Activated CD4-positive, CD25-positive, alpha-beta regulatory T cell (primary cell): Measurements from ENCODE around the gene RPL10.
A peak's percentile ranks its signal among the peaks of the same experiment; 100 is the strongest.
"Not testable (repeated sequence)": the region's sequence is repeated elsewhere in the genome, so short reads cannot be mapped to it uniquely, and the experiment has no call there.

ENCODE experiments used
- DNase-seq, 4 experiments: peaks; one replicate each; lab custom pipeline; 2025; lab: John Stamatoyannopoulos, UW

Gene RPL10

DNA sequence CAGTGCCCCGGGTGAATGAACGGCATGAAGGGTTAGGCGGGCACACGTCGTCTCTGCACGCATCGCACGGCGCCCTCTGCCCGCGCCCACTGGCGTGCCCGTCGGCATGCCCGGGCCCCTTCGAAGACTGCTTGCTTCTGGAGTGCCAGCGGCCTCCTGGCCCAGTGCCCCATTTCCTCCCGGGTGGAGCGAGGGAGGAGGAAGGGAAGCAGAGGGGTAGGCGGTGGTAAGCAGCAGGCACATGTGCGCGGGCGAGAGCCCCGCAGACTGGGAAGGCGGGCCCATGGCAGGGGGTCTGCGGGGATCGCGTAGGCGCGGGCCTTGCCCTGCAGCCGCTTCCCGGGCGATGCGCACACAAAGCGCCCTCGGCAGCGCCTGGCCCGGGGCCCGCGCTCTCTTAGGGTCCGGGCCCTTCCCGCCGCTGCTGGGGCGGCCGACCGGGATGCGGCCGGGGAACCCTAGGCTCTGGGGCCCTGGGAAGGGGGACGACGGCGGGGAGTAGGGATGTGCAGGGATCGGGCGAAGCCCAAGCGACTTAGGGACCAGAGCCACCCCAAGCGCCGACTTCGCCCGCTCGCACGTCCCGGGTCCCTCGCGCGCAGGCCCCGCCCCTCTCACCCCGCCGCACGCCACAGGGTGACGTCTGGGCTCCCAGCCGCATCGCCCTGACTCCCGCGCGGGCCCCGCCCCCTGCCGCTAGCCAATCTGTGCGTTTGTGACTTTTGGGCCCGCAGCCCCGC lies 19.9 kb upstream of the RPL10 start:
- DNase-seq, result no peak

DNA sequence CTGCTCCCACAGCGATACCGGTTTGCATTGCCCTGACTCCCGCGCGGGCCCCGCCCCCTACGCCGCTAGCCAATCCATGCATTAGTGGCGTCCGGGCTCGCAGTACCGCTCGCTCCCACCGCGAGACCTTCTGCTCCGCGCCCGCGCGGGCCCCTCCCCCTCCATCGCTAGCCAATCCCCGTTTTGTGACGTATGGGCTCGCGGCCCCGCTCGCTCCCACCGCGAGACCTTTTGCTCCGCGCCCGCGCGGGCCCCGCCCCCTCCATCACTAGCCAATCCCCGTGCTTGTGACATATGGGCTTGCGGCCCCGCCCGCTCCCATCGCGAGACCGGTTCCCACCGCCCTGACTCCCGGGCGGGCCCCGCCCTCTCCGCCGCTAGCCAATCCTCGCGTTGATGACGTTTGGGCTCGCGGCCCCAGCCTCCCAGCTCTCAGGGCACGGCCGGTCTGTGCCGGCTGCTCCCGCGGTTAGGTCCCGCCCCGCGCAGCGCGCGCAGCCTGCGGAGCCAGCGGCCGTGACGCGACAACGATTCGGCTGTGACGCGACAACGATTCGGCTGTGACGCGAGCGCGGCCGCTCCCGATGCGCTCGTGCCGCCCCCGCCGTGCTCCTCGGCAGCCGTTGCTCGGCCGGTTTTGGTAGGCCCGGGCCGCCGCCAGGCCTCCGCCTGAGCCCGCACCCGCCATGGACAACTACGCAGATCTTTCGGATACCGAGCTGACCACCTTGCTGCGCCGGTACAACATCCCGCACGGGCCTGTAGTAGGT lies 19.2 kb upstream of the RPL10 start, which contains the start of gene EMD:
EMD (plus strand) TSS at position 497 of the 770 bp plus-strand sequence; CDS start at position 687, 190 bp downstream.
- peak; percentile 98 to 100 (median 100) for DNase-seq

DNA sequence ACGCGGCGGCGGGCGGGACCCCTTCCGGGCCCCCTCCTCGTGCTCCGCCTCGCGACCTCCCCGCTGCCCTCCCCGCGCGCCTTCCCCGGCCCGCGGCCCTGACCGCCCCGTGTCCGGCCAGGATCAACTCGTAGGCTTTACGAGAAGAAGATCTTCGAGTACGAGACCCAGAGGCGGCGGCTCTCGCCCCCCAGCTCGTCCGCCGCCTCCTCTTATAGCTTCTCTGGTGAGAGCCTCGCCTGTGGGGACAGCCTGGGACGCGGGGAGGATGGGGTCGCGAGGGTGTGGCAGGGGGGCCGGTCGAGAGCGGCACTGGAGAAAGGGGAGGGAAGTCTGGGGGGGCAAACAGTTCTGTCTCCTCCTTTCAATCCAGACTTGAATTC lies 18.6 kb upstream of the RPL10 start:
- no peak for DNase-seq

DNA sequence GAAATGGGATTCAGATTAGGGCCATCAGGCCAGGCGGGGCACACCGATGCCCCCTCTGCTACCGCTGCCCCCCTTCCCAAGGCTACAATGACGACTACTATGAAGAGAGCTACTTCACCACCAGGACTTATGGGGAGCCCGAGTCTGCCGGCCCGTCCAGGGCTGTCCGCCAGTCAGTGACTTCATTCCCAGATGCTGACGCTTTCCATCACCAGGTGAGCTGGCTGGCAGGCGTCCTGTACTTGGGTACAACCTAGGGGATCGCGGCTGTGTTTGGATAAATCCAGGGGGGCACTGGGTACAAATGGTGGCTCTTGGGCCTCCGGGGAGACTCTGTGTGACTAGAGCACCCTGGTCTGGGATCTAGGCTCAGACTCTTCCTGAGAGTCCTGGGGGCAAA lies 18.0 kb upstream of the RPL10 start:
- DNase-seq, result no peak

DNA sequence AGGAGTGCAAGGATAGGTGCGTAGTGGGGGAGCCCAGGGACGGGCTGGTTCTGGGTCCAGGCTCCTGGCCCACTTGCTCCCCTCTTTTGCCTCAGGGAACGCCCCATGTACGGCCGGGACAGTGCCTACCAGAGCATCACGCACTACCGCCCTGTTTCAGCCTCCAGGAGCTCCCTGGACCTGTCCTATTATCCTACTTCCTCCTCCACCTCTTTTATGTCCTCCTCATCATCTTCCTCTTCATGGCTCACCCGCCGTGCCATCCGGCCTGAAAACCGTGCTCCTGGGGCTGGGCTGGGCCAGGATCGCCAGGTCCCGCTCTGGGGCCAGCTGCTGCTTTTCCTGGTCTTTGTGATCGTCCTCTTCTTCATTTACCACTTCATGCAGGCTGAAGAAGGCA lies 17.4 kb upstream of the RPL10 start:
- no peak for DNase-seq

DNA sequence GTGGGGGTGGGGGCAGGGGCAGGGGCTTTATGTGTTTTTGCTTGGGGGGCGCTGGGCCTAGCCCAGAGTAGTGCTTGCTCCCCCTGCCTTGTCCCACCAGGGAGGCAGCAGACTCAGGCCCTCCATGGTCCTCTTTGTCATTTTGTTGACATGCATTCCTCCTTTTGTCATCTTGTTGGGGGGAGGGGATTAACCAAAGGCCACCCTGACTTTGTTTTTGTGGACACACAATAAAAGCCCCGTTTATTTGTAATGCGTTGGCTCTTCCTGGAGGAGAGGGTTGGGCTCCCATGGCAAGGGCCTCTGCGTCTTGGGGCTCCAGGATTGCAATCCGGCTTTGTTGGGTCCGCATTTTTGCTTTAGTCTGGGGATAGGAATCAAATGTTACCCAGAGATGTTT lies 16.9 kb upstream of the RPL10 start:
- no peak for DNase-seq

DNA sequence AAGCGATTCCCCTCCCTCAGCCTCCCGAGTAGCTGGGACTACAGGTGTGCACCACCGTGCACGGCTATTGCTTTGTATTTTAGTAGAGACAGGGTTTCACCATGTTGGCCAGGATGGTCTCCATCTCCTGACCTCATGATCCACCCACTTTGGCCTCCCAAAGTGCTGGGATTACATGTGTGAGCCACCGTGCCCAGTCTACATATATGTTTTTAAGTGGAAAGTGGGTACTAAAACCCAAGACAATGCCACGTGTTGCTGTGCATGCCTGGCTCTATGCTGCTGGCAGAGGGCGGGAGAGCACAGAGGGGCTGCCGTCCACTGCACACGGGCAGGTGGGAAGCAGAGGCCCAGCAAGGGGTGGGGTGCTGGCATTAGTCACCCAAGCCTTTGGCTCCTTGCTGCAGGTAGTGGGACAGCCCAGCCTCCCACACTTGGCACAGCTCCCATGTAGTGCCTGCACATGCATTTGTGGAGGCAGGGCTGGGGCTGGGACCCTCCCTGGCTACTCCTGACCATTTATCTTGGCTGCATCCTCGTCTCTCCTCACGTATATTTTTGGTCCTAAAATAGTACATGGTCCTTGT lies 15.6 kb upstream of the RPL10 start:
- DNase-seq, result no peak

DNA sequence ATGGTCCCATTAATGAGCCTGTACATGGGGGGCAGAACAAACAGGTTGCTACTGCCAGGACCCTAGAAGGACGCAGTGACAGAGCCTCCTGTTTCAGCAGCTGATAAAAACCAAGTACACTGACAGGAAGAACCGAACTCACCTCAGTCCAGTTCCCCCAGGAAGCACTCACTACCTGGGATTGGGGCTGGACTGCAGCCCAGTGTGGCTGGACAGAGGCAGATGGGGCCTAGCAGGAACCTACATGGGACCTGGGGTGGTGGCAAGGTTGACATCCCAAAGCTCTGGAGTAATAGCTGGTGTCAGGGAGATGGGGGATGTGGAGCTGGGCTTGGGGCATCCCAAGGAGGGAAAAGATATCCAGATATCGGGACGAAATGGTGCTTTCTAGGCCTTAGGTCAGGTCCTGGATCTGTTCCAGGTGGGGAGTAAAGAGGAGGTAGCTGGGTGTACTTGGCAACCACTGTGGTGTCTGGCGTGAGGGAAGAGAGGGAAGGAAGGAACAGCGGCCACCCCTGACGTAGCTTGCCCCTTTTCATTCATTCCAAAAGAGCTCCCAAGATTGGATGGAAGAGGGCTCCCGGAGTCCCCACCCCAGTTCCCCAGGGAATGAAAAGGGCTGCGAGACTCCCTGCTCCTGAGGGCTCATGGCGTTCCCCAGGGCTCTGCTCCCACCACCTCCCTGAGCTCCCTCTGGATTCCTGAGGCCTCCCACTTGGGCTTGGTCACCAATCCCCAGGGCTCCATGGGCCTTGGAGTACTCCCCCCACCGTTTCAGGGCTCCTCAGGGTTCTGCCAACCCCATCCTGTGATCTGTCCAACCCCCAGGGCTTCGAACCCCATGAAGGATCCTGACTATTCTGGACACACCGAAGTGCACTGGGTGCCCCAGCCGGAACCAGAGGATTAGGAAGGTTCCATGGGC lies 14.6 kb upstream of the RPL10 start:
- no peak for DNase-seq

DNA sequence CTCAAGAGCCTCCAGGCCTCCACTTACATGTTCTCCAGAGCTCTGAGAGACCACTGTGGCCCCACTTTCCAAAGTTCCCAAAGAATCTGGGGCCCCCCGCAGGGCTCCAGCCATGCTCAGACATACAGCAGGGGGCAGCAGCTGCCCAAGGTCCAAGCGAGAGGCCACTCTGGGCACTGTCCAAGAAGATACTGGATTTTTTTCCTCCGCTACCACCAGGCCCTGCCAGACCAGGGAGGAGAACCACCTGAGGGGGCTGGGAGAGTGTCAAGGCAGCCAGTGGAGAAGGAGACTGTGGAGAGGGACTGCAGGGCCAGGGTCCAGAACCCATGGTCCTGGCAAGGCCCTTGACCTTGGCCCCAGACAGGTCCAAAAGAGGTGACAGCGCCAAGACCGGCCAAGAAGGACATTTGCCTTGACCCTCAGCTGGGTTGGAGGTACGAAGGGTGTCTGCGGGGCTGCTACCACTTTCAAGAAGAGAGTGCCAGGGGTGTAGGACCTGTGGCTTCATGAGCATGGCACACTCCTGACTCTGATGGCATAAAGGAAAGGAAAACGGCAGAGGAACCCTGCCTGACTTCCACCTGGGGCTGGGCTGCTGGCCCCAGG lies 13.8 kb upstream of the RPL10 start:
- DNase-seq, result no peak

DNA sequence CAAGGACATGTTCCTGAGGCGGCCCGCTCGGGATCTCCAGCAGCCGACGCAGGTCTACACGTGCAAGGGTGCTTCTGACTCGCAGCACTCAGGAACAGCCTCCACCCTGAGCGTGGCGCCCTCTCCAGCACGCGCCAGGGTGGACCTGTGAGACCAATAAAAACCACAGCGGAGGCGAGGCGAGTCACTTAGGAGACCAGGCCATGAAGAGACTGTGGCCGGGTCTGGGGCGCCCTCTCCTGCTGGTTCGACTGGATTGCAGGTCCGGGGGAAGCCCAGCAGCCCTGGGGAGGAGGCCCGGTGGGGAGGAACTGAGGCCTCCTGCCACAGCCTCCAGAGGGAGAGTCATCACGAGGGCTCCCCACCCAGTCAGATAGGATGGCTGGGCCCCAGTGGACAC lies 10.1 kb upstream of the RPL10 start:
- DNase-seq, result not testable (repeated sequence)

DNA sequence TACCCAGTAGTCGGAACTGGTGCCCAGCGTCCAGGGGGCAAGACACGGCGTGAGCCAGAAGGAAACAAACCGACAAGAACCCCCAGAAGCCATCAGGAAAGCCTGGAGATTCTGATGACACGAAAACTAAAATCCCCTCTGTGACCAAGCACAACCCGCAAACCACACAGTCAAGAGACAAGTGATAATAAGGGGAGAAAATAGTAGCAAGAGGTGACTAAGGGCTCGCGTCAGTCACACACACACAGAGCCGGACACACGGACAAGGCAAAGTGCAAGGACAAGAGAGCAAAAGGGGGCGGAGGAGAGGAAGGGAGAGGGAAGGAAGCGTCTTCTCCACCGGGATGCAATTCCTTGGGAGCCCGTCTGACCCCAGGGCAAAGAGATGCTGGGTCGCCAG lies 9.5 kb upstream of the RPL10 start:
- DNase-seq, result not testable (repeated sequence)

DNA sequence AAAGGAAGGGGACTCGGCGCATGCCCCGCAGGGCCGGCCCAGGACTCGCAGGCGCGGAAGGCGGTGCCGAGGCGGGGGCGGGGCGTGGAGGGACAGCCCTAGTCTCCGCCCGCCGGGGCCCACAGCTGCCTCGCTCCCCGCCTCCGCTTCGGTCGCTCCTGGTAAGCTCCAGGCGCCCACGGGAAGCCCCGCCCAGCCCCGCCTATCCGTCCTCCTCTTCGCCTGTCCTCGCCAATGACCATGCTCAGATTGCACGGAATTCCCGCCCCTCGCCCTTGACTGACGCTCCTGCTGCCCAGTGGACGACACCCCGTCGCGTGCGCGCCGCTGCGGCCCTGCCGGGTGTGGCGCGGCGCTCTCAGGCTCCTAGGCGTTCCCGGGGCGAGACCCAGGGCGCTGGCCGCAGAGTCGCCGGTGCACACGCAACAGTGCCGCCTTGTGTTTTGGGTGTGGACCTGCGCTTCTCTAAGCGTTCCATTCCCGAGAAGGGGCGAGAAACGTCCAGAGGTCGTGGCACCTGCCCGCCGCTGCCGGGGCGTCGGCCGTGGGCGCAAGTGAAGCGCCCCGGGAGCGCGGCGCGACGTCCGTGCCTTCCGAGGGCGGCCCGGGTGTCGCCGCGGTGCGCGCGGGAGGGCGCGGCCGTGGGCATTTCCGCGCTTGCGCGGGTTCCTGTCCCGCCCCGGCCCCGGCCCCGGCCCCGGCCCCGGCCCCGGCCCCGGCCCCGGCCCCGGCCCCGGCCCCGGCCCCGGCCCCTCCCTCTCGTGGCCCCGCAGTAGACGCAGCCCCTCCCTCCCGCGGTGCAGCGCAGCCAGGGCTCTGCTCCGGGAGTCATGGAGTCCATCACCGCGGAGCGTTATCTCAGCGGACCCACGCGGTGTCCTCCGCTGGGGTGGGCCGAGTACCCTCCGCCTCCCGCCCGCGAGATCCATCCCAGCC lies 8.1 kb upstream of the RPL10 start:
- not testable (repeated sequence) for DNase-seq

DNA sequence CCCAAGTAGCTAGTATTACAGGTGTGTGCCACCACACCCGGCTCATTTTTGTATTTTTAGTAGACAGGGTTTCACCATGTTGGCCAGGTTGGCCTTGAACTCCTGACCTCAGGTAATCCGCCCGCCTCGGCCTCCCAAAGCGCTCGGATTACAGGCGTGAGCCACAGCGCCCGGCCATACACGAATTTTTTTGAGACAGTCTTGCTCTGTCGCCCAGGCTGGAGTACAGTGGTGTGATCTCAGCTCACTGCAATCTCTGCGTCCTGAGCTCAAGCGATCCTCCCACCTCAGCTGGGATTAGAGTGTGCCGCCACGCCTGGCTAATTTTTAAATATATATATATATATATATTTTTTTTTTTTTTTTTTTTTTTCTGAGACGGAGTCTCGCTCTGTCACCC lies 1.8 kb upstream of the RPL10 start:
- not testable (repeated sequence) for DNase-seq

DNA sequence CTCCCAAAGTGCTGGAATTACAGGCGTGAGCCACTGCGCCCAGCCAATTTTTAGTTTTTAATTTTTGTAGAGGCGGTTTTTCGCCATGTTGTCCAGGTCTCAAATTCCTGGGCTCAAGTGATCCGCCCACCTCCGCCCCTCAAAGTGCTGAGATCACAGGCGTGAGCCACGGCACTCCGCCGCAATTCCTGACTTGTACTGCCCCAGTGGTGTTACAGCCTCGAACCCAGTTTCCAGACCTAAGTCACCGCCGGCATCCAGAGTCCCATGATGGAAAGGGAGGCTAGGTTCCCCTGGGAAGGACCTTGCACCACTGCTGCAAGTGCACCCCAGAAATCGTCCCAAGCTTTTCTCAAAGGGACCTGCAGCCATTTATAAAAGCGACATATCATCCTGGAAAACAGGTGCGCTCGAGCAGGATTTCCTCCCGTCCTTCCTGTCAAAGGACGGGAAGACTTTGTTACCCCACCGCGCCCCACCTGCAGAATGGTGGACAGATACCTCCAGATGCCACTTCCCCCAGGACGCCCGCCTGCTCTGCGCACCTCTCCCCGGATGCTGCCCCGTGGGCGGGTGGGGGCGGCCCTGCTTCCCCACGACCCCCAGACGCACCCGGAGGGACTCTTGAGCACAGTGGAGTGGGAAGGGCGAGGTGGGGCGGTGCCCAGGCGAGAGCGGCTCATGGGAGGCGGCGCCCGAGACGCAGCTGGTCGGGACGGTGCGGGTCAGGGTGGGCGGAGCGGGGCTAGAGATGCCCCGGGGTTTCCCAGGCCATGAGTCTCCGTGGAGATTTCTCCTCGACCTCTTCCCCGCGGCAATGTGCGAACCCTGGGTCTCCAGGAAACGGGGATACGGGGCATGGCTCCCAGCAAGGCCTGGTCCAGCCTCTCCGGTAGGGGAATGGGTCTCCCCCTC lies 947 bp upstream of the RPL10 start:
- peak in 3 of 4 experiments; percentile 19 to 50 (median 45) for DNase-seq

DNA sequence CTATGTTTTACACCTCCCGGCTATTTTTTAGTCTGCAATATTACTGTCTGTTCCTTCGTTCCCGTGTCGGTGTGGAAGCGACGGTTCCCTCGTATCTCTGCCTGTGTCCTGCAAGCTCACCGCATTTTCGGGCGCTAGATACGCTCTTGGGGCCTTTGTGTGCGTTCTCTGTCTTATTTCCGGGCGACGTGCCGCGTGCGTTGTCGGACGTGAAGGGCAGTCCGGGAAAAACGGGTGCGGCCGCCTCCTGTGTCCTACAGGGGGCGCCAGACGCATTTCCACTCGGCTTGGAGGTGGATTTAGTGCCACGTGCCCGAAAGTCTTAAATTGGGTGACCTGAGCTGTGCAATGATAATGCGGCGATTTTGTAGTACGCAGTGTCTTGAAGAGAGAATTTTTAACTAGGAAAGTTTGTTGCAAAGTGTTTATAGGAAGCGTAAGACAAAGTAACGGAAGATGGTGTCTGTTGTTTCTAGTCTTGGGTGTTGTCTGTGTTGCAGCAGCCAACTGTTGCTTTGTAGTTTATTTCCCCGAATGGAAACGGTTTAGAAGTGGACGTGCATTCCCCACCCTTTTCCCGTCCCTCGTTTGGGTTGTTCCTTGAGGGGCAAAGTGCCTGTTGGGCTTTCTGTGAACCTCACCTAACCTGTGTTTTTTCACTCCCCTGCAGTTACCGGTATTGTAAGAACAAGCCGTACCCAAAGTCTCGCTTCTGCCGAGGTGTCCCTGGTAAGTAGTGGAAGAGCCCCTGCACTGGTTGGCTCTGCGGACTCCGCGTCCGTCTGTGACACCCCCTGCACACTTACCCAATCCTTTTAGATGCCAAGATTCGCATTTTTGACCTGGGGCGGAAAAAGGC lies 720 bp downstream of the RPL10 start:
- DNase-seq, result peak; percentile 68 to 69 (median 69)

DNA sequence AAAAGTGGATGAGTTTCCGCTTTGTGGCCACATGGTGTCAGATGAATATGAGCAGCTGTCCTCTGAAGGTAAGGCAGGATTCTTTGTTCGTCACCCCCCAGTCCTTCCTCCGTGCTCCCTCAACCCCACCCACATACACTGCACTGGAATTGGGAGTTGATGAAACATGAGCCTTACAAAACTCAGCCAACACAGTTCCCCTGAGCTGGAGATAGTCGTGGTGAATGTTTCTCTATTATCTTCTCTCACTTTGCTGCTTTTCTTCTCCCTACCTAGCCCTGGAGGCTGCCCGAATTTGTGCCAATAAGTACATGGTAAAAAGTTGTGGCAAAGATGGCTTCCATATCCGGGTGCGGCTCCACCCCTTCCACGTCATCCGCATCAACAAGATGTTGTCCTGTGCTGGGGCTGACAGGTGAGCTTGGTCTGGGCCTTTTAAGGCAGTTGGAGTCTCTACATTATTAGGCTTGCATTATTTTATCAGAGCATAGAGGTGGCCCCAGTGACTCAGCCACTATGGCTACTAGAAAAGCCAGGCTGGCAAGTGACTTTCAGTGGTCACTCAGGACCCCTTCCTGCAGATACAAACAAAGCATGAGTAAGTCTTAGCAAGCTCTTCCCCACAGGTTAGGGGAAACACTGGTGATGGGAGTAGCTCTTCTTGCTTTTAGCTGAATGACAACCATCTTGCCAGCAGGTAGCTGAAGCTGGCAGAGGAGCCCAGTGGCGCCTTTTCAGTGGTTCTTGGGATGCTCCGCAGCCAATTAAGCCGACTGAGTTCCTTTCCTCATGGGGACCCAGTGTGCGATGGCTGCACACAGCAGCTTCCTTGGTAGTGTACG lies 1.6 kb downstream of the RPL10 start:
- DNase-seq, result peak in 1 of 4 experiments; percentile 15

DNA sequence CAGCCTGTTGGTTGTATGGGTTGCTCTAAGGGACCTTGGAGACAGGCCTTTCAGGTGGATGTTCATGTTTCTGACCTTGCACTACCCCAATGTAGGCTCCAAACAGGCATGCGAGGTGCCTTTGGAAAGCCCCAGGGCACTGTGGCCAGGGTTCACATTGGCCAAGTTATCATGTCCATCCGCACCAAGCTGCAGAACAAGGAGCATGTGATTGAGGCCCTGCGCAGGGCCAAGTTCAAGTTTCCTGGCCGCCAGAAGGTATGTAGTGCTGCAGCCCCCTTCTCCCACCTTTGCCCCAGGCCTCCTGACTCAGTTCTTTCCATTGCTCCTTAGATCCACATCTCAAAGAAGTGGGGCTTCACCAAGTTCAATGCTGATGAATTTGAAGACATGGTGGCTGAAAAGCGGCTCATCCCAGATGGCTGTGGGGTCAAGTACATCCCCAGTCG lies 2.2 kb downstream of the RPL10 start:
- DNase-seq, result not testable (repeated sequence)
